Adrenal gland (tissue), 12 donors: ENCODE data around the gene KYAT1. TPM values are rescaled to one million over a fixed set of nuclear protein-coding genes. Genes with fewer than 3 reads are reported as not detected.

ENCODE experiments used
- polyA plus RNA-seq, 3 donors: library from polyadenylated mRNA; stranded (reverse); fragments of 200-250 nt in 2 of 3; fragments of 350-450 nt in 1 of 3; fragmentation: Illumina TruSeq in 1 of 3; extraction: RNeasy Lipid Tissue Mini Kit (QIAGEN cat#74804) in 1 of 3; gene quantifications; one replicate each; pipeline ENCODE4 v1.2.3, GENCODE V29; 2013 to 2014
- total RNA-seq, 9 donors: library from RNA; depleted of rRNA in 4 of 9; stranded (reverse); fragments of >200 nt in 4 of 9; fragments of 120-200 nt in 1 of 9; fragmentation: NEBNext Ultra II Directional in 1 of 9; extraction: Animal tissue kit (Norgen Biotek cat#: 25700) in 1 of 9; gene quantifications; one replicate each; pipeline versions ENCODE4 v1.1.0 to v1.2.4, GENCODE V29; 2013 to 2023
- donor health status: healthy with polysubstance abuse.
- donor health status: Bipolar disorder and iron deficiency.
- donor health status: DM: yes; HTN: yes; CAD: no.
- donor health status: DM: no; HTN: no; CAD: no.
- donor health status: DM: no; HTN: no; CAD: no.
- donor health status: DM: yes; HTN: yes; CAD: no.

The KYAT1 gene
- total and polyA plus RNA-seq, 12 donors, result 3.5 to 10.3 (median 7.2) TPM

Other genes with a start within 250 kb of the KYAT1 start
- 100 to 1,000 TPM in 2 of 9 donors, 10 to 100 TPM in 7; 20.4 to 192 (median 77.9) TPM for gene DYNC2I2, start 225.1 kb downstream of the KYAT1 start, total RNA-seq
- gene DYNC2I2, start 225.1 kb downstream of the KYAT1 start, polyA plus RNA-seq, result 100 to 1,000 TPM in 1 of 3 donors, 10 to 100 TPM in 1, 1 to 10 TPM in 1; 7.5 to 119 (median 91.6) TPM
- 100 to 1,000 TPM; 122 to 327 (median 191) TPM for gene SET, start 192.7 kb downstream of the KYAT1 start, total RNA-seq
- 100 to 1,000 TPM in 2 of 3 donors, 10 to 100 TPM in 1; 62.1 to 352 (median 105) TPM for gene SET, start 192.7 kb downstream of the KYAT1 start, polyA plus RNA-seq
- 1 to 10 TPM; 1.1 to 6.3 (median 3.6) TPM for gene PKN3, start 179.4 kb downstream of the KYAT1 start, total RNA-seq
- 1 to 10 TPM in 2 of 3 donors, under 1 TPM in 1; 0.90 to 8.6 (median 8.1) TPM for gene PKN3, start 179.4 kb downstream of the KYAT1 start, polyA plus RNA-seq
- gene ZDHHC12, start 157.8 kb downstream of the KYAT1 start, total RNA-seq, result 10 to 100 TPM; 15.5 to 97.4 (median 28.7) TPM
- 10 to 100 TPM in 2 of 3 donors, 1 to 10 TPM in 1; 1.6 to 64.8 (median 33.1) TPM for gene ZDHHC12, start 157.8 kb downstream of the KYAT1 start, polyA plus RNA-seq
- 100 to 1,000 TPM in 1 of 9 donors, 10 to 100 TPM in 8; 19.1 to 131 (median 66.0) TPM for gene ZER1, start 110.0 kb downstream of the KYAT1 start, total RNA-seq
- 10 to 100 TPM; 17.0 to 51.1 (median 41.7) TPM for gene ZER1, start 110.0 kb downstream of the KYAT1 start, polyA plus RNA-seq
- 10 to 100 TPM; 15.9 to 72.7 (median 31.7) TPM for gene TBC1D13, start 94.7 kb downstream of the KYAT1 start, total RNA-seq
- 10 to 100 TPM; 21.2 to 27.1 (median 27.0) TPM for gene TBC1D13, start 94.7 kb downstream of the KYAT1 start, polyA plus RNA-seq
- 100 to 1,000 TPM in 1 of 9 donors, 10 to 100 TPM in 8; 15.9 to 113 (median 32.2) TPM for gene ENDOG, start 63.5 kb downstream of the KYAT1 start, total RNA-seq
- 10 to 100 TPM in 2 of 3 donors, 1 to 10 TPM in 1; 4.9 to 39.8 (median 19.1) TPM for gene ENDOG, start 63.5 kb downstream of the KYAT1 start, polyA plus RNA-seq
- gene SPOUT1, start 52.2 kb downstream of the KYAT1 start, total RNA-seq, result 10 to 100 TPM; 18.5 to 56.3 (median 37.6) TPM
- 10 to 100 TPM; 20.8 to 51.6 (median 41.1) TPM for gene SPOUT1, start 52.2 kb downstream of the KYAT1 start, polyA plus RNA-seq
- 10 to 100 TPM; 10.3 to 88.3 (median 41.0) TPM for gene LRRC8A, start 183 bp upstream of the KYAT1 start, total RNA-seq
- 10 to 100 TPM in 2 of 3 donors, 1 to 10 TPM in 1; 9.0 to 15.7 (median 13.0) TPM for gene LRRC8A, start 183 bp upstream of the KYAT1 start, polyA plus RNA-seq
- 10 to 100 TPM in 8 of 9 donors, 1 to 10 TPM in 1; 9.8 to 56.5 (median 28.1) TPM for gene PHYHD1, start 39.0 kb upstream of the KYAT1 start, total RNA-seq
- gene PHYHD1, start 39.0 kb upstream of the KYAT1 start, polyA plus RNA-seq, result 10 to 100 TPM in 2 of 3 donors, 1 to 10 TPM in 1; 9.1 to 86.6 (median 64.9) TPM
- 10 to 100 TPM; 19.6 to 42.3 (median 31.2) TPM for gene DOLK, start 65.7 kb upstream of the KYAT1 start, total RNA-seq
- 10 to 100 TPM in 2 of 3 donors, 1 to 10 TPM in 1; 4.6 to 25.3 (median 10.3) TPM for gene DOLK, start 65.7 kb upstream of the KYAT1 start, polyA plus RNA-seq
- gene NUP188, start 65.7 kb upstream of the KYAT1 start, total RNA-seq, result 100 to 1,000 TPM in 1 of 9 donors, 10 to 100 TPM in 8; 20.2 to 122 (median 40.4) TPM
- 10 to 100 TPM; 26.4 to 32.0 (median 26.4) TPM for gene NUP188, start 65.7 kb upstream of the KYAT1 start, polyA plus RNA-seq
- 100 to 1,000 TPM in 4 of 9 donors, 10 to 100 TPM in 5; 50.3 to 153 (median 96.8) TPM for gene SH3GLB2, start 146.4 kb upstream of the KYAT1 start, total RNA-seq
- gene SH3GLB2, start 146.4 kb upstream of the KYAT1 start, polyA plus RNA-seq, result 100 to 1,000 TPM in 2 of 3 donors, 10 to 100 TPM in 1; 26.1 to 301 (median 214) TPM
- 10 to 100 TPM; 33.7 to 74.6 (median 43.5) TPM for gene MIGA2, start 154.7 kb upstream of the KYAT1 start, total RNA-seq
- gene MIGA2, start 154.7 kb upstream of the KYAT1 start, polyA plus RNA-seq, result 10 to 100 TPM in 2 of 3 donors, 1 to 10 TPM in 1; 8.9 to 58.8 (median 43.9) TPM
- gene DOLPP1, start 199.2 kb upstream of the KYAT1 start, total RNA-seq, result 10 to 100 TPM in 8 of 9 donors, 1 to 10 TPM in 1; 9.5 to 31.8 (median 22.9) TPM
- gene DOLPP1, start 199.2 kb upstream of the KYAT1 start, polyA plus RNA-seq, result 10 to 100 TPM in 1 of 3 donors, 1 to 10 TPM in 2; 4.4 to 29.9 (median 7.3) TPM
- 100 to 1,000 TPM in 4 of 9 donors, 10 to 100 TPM in 5; 26.8 to 144 (median 98.7) TPM for gene CRAT, start 228.8 kb upstream of the KYAT1 start, total RNA-seq
- 10 to 100 TPM; 31.1 to 52.0 (median 31.8) TPM for gene CRAT, start 228.8 kb upstream of the KYAT1 start, polyA plus RNA-seq
- gene PTPA, start 229.5 kb upstream of the KYAT1 start, total RNA-seq, result 100 to 1,000 TPM in 7 of 9 donors, 10 to 100 TPM in 2; 71.3 to 248 (median 133) TPM
- gene PTPA, start 229.5 kb upstream of the KYAT1 start, polyA plus RNA-seq, result 100 to 1,000 TPM in 2 of 3 donors, 10 to 100 TPM in 1; 96.4 to 159 (median 103) TPM